ENCODE data around the gene CRLF1.

DNA sequence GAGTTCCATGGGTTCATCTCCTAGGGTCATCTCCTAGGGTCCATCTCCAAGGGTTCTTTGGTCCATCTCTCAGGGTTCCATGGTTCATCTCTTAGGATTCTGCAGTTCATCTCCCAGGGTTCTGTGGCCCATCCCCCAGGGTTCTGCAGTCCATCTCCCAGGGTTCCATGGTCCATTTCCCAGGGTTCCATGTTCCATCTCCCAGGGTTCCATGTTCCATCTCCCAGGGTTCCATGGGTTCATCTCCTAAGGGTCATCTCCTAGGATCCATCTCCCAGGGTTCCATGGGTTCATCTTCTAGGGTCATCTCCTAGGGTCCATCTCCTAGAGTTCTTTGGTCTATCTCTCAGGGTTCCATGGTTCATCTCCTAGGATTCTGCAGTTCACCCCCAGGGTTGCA, 11.0 kb upstream of the CRLF1 start:
- no peak for TF ChIP-seq POLR2AphosphoS5 (IDR thresholded peaks at IDR 0.05; ENCODE audit: low read depth)
- TF ChIP-seq, protein P1, sequence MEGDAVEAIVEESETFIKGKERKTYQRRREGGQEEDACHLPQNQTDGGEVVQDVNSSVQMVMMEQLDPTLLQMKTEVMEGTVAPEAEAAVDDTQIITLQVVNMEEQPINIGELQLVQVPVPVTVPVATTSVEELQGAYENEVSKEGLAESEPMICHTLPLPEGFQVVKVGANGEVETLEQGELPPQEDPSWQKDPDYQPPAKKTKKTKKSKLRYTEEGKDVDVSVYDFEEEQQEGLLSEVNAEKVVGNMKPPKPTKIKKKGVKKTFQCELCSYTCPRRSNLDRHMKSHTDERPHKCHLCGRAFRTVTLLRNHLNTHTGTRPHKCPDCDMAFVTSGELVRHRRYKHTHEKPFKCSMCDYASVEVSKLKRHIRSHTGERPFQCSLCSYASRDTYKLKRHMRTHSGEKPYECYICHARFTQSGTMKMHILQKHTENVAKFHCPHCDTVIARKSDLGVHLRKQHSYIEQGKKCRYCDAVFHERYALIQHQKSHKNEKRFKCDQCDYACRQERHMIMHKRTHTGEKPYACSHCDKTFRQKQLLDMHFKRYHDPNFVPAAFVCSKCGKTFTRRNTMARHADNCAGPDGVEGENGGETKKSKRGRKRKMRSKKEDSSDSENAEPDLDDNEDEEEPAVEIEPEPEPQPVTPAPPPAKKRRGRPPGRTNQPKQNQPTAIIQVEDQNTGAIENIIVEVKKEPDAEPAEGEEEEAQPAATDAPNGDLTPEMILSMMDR (conservative IDR thresholded peaks at IDR 0.05; ENCODE audit: low read depth in 2 of 2) = no peak
- no peak for TF ChIP-seq JUNB (IDR thresholded peaks at IDR 0.05; ENCODE audit: unreplicated experiment)
- TF ChIP-seq, protein P2, sequence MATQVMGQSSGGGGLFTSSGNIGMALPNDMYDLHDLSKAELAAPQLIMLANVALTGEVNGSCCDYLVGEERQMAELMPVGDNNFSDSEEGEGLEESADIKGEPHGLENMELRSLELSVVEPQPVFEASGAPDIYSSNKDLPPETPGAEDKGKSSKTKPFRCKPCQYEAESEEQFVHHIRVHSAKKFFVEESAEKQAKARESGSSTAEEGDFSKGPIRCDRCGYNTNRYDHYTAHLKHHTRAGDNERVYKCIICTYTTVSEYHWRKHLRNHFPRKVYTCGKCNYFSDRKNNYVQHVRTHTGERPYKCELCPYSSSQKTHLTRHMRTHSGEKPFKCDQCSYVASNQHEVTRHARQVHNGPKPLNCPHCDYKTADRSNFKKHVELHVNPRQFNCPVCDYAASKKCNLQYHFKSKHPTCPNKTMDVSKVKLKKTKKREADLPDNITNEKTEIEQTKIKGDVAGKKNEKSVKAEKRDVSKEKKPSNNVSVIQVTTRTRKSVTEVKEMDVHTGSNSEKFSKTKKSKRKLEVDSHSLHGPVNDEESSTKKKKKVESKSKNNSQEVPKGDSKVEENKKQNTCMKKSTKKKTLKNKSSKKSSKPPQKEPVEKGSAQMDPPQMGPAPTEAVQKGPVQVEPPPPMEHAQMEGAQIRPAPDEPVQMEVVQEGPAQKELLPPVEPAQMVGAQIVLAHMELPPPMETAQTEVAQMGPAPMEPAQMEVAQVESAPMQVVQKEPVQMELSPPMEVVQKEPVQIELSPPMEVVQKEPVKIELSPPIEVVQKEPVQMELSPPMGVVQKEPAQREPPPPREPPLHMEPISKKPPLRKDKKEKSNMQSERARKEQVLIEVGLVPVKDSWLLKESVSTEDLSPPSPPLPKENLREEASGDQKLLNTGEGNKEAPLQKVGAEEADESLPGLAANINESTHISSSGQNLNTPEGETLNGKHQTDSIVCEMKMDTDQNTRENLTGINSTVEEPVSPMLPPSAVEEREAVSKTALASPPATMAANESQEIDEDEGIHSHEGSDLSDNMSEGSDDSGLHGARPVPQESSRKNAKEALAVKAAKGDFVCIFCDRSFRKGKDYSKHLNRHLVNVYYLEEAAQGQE (IDR thresholded peaks at IDR 0.05; ENCODE audit: unreplicated experiment) = no peak
- no peak for TF ChIP-seq STAT1 (IDR thresholded peaks at IDR 0.05; ENCODE audit: unreplicated experiment)
- TF ChIP-seq ZNF331 (CRISPR knock-in tag; IDR thresholded peaks at IDR 0.05; ENCODE audit: low read depth) = no peak
- TF ChIP-seq CREB1 (CRISPR knock-in tag; IDR thresholded peaks at IDR 0.05; ENCODE audit: low read depth) = no peak
